OCI-LY3 (cell line): ENCODE results near the gene TUFT1.

Experiments
- EZH2phosphoT487 ChIP-seq: fragments of 200-600 bp; shearing (Covaris generic); IDR thresholded peaks from 2 replicates; pipeline ENCODE4 v1.6.1; 2018; ENCODE audit warnings: antibody characterized with exemption, mixed run types, low read depth
- TF ChIP-seq, protein P1 (sequence below): fragments of 200-600, 300-600 bp; sonication (generic); IDR thresholded peaks from 2 replicates; pipeline ENCODE4 v1.5.1; 2014; ENCODE audit warnings: antibody characterized with exemption, low read length, low read depth

DNA sequence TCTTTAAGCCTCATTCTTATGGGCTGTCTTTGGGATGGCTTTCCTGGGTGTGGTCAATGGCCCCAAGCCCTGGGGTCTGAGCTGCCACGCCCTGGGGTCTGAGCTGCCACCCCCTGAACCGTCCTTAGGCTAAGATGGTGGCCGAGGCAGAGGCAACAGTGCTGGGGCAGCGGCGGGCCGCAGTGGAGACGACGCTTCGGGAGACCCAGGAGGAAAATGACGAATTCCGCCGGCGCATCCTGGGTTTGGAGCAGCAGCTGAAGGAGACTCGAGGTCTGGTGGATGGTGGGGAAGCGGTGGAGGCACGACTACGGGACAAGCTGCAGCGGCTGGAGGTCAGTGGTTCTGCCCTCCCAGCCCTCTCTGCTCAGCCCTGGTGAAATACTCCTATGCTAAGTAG lies 10.3 kb upstream of the TUFT1 start:
- TF ChIP-seq, protein P1, sequence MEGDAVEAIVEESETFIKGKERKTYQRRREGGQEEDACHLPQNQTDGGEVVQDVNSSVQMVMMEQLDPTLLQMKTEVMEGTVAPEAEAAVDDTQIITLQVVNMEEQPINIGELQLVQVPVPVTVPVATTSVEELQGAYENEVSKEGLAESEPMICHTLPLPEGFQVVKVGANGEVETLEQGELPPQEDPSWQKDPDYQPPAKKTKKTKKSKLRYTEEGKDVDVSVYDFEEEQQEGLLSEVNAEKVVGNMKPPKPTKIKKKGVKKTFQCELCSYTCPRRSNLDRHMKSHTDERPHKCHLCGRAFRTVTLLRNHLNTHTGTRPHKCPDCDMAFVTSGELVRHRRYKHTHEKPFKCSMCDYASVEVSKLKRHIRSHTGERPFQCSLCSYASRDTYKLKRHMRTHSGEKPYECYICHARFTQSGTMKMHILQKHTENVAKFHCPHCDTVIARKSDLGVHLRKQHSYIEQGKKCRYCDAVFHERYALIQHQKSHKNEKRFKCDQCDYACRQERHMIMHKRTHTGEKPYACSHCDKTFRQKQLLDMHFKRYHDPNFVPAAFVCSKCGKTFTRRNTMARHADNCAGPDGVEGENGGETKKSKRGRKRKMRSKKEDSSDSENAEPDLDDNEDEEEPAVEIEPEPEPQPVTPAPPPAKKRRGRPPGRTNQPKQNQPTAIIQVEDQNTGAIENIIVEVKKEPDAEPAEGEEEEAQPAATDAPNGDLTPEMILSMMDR = no peak
- no peak for TF ChIP-seq EZH2phosphoT487
